GF-D8 (cell line): ENCODE results near the gene GPR137C.

Source experiments
- DNase-seq: peaks from one replicate; lab custom pipeline; 2025; lab: John Stamatoyannopoulos, UW

GPR137C gene

GRCh38 chr14:52678591-52678990 is 126.0 kb downstream of the GPR137C start:
- no peak for DNase-seq

GRCh38 chr14:52683985-52684520 is 131.4 kb downstream of the GPR137C start:
- no peak for DNase-seq

DNA sequence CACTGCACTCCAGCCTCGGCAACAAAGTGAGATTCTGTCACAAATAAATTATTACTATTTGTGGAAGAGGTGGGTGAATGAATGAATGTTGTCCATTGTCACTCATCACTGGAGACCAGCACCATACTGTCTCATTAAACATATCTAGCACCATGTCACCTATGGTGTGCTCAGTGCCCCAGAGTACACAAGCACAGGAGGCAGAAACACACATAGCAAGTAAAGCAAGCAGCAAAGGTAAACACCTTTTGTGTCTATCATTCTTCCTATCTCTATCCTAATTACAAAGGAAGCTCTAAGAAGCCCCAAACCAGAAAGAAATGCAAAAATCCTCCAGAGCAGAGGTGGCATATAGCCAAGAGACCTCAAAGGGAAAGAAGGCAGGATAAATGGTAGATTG is 133.5 kb downstream of the GPR137C start:
- no peak for DNase-seq
